ENCODE data around the gene PLEKHM1.

Gene PLEKHM1

GRCh38 chr17:45428050-45428617 is 62.4 kb downstream of the PLEKHM1 start:
- H3K9me3 ChIP-seq (ENCODE audit: control insufficient read depth in 2 of 2, low read length in 2 of 2) = no peaks in the 10 kb centered on the region
- peaks cover 39 to 44% of the 10 kb centered on the region in 2 donors for H3K4me1 ChIP-seq (ENCODE audit: control insufficient read depth in 2 of 2, insufficient read depth in 2 of 2, low read length in 2 of 2)
- peak overlapping the region; percentile 31 to 63 for H3K4me3 ChIP-seq (ENCODE audit: low read length in 2 of 2)
- H3K9ac ChIP-seq (ENCODE audit: low read depth in 1 of 2, low read length in 2 of 2) = peak overlapping the region; percentile 38 to 45
- peak overlapping the region; percentile 63 for H3K27ac ChIP-seq (ENCODE audit: low read depth in 2 of 2, low read length in 2 of 2)
- H3K36me3 ChIP-seq (ENCODE audit: control insufficient read depth in 2 of 2, insufficient read depth in 2 of 2, low read length in 2 of 2) = no peaks in the 10 kb centered on the region
- no peaks in the 10 kb centered on the region for H3K27me3 ChIP-seq (ENCODE audit: control insufficient read depth in 2 of 2, insufficient read depth in 2 of 2, low read length in 2 of 2)

GRCh38 chr17:45427181-45427835 is 63.2 kb downstream of the PLEKHM1 start:
- Histone ChIP-seq H3K27ac (ENCODE audit: low read depth in 2 of 2, low read length in 2 of 2) (no peak overlapping the region), H3K4me3 (ENCODE audit: low read length in 2 of 2) (no peak overlapping the region), H3K9me3 (ENCODE audit: control insufficient read depth in 2 of 2, low read length in 2 of 2) (no peaks in the 10 kb centered on the region), H3K4me1 (ENCODE audit: control insufficient read depth in 2 of 2, insufficient read depth in 2 of 2, low read length in 2 of 2) (peaks cover 37 to 41% of the 10 kb centered on the region in 2 donors), H3K9ac (ENCODE audit: low read depth in 1 of 2, low read length in 2 of 2) (no peak overlapping the region), H3K36me3 (ENCODE audit: control insufficient read depth in 2 of 2, insufficient read depth in 2 of 2, low read length in 2 of 2) (no peaks in the 10 kb centered on the region), H3K27me3 (ENCODE audit: control insufficient read depth in 2 of 2, insufficient read depth in 2 of 2, low read length in 2 of 2) (no peaks in the 10 kb centered on the region)

GRCh38 chr17:45426561-45426960 is 64.0 kb downstream of the PLEKHM1 start:
- Histone ChIP-seq H3K27ac (ENCODE audit: low read depth in 2 of 2, low read length in 2 of 2) (peak overlapping the region in 1 of 2 donors; percentile 93), H3K27me3 (ENCODE audit: control insufficient read depth in 2 of 2, insufficient read depth in 2 of 2, low read length in 2 of 2) (no peaks in the 10 kb centered on the region), H3K36me3 (ENCODE audit: control insufficient read depth in 2 of 2, insufficient read depth in 2 of 2, low read length in 2 of 2) (no peaks in the 10 kb centered on the region), H3K4me3 (ENCODE audit: low read length in 2 of 2) (no peak overlapping the region), H3K9ac (ENCODE audit: low read depth in 1 of 2, low read length in 2 of 2) (peak overlapping the region in 1 of 2 donors; percentile 54), H3K4me1 (ENCODE audit: control insufficient read depth in 2 of 2, insufficient read depth in 2 of 2, low read length in 2 of 2) (peaks cover 37 to 41% of the 10 kb centered on the region in 2 donors), H3K9me3 (ENCODE audit: control insufficient read depth in 2 of 2, low read length in 2 of 2) (no peaks in the 10 kb centered on the region)

- Histone ChIP-seq H3K27me3 (ENCODE audit: control insufficient read depth in 2 of 2, insufficient read depth in 2 of 2, low read length in 2 of 2) (no peaks in the 10 kb centered on the region), H3K4me3 (ENCODE audit: low read length in 2 of 2) (no peak overlapping the region), H3K27ac (ENCODE audit: low read depth in 2 of 2, low read length in 2 of 2) (peak overlapping the region; percentile 93 to 98), H3K9me3 (ENCODE audit: control insufficient read depth in 2 of 2, low read length in 2 of 2) (no peaks in the 10 kb centered on the region), H3K4me1 (ENCODE audit: control insufficient read depth in 2 of 2, insufficient read depth in 2 of 2, low read length in 2 of 2) (peaks cover 32 to 38% of the 10 kb centered on the region in 2 donors), H3K9ac (ENCODE audit: low read depth in 1 of 2, low read length in 2 of 2) (peak overlapping the region in 1 of 2 donors; percentile 54), H3K36me3 (ENCODE audit: control insufficient read depth in 2 of 2, insufficient read depth in 2 of 2, low read length in 2 of 2) (no peaks in the 10 kb centered on the region)
These were observed 64.5 kb downstream of the PLEKHM1 start for GRCh38 chr17:45425984-45426413.

GRCh38 chr17:45425125-45425983 is 65.2 kb downstream of the PLEKHM1 start:
- no peaks in the 10 kb centered on the region for H3K36me3 ChIP-seq (ENCODE audit: control insufficient read depth in 2 of 2, insufficient read depth in 2 of 2, low read length in 2 of 2)
- H3K9ac ChIP-seq (ENCODE audit: low read depth in 1 of 2, low read length in 2 of 2) = peak overlapping the region; percentile 86 to 94
- H3K27me3 ChIP-seq (ENCODE audit: control insufficient read depth in 2 of 2, insufficient read depth in 2 of 2, low read length in 2 of 2) = no peaks in the 10 kb centered on the region
- H3K4me1 ChIP-seq (ENCODE audit: control insufficient read depth in 2 of 2, insufficient read depth in 2 of 2, low read length in 2 of 2) = peaks cover 28 to 33% of the 10 kb centered on the region in 2 donors
- peak overlapping the region; percentile 93 to 98 for H3K27ac ChIP-seq (ENCODE audit: low read depth in 2 of 2, low read length in 2 of 2)
- H3K9me3 ChIP-seq (ENCODE audit: control insufficient read depth in 2 of 2, low read length in 2 of 2) = no peaks in the 10 kb centered on the region
- H3K4me3 ChIP-seq (ENCODE audit: low read length in 2 of 2) = peak overlapping the region; percentile 71 to 77

GRCh38 chr17:45424769-45425124 is 65.8 kb downstream of the PLEKHM1 start:
- Histone ChIP-seq H3K4me1 (ENCODE audit: control insufficient read depth in 2 of 2, insufficient read depth in 2 of 2, low read length in 2 of 2) (peaks cover 26 to 35% of the 10 kb centered on the region in 2 donors), H3K4me3 (ENCODE audit: low read length in 2 of 2) (peak overlapping the region; percentile 71 to 77), H3K27me3 (ENCODE audit: control insufficient read depth in 2 of 2, insufficient read depth in 2 of 2, low read length in 2 of 2) (no peaks in the 10 kb centered on the region), H3K36me3 (ENCODE audit: control insufficient read depth in 2 of 2, insufficient read depth in 2 of 2, low read length in 2 of 2) (no peaks in the 10 kb centered on the region), H3K9me3 (ENCODE audit: control insufficient read depth in 2 of 2, low read length in 2 of 2) (no peaks in the 10 kb centered on the region), H3K27ac (ENCODE audit: low read depth in 2 of 2, low read length in 2 of 2) (peak overlapping the region; percentile 93 to 98), H3K9ac (ENCODE audit: low read depth in 1 of 2, low read length in 2 of 2) (peak overlapping the region; percentile 86 to 94)

GRCh38 chr17:45423975-45424335 is 66.6 kb downstream of the PLEKHM1 start:
- H3K4me1 ChIP-seq (ENCODE audit: control insufficient read depth in 2 of 2, insufficient read depth in 2 of 2, low read length in 2 of 2) = peaks cover 26 to 36% of the 10 kb centered on the region in 2 donors
- H3K4me3 ChIP-seq (ENCODE audit: low read length in 2 of 2) = peak overlapping the region; percentile 71 to 77
- no peaks in the 10 kb centered on the region for H3K9me3 ChIP-seq (ENCODE audit: control insufficient read depth in 2 of 2, low read length in 2 of 2)
- peak overlapping the region; percentile 93 to 98 for H3K27ac ChIP-seq (ENCODE audit: low read depth in 2 of 2, low read length in 2 of 2)
- H3K36me3 ChIP-seq (ENCODE audit: control insufficient read depth in 2 of 2, insufficient read depth in 2 of 2, low read length in 2 of 2) = no peaks in the 10 kb centered on the region
- H3K9ac ChIP-seq (ENCODE audit: low read depth in 1 of 2, low read length in 2 of 2) = peak overlapping the region; percentile 73 to 94
- no peaks in the 10 kb centered on the region for H3K27me3 ChIP-seq (ENCODE audit: control insufficient read depth in 2 of 2, insufficient read depth in 2 of 2, low read length in 2 of 2)

- H3K4me3 ChIP-seq (ENCODE audit: low read length in 2 of 2) = peak overlapping the region; percentile 71 to 77
- no peaks in the 10 kb centered on the region for H3K36me3 ChIP-seq (ENCODE audit: control insufficient read depth in 2 of 2, insufficient read depth in 2 of 2, low read length in 2 of 2)
- H3K27me3 ChIP-seq (ENCODE audit: control insufficient read depth in 2 of 2, insufficient read depth in 2 of 2, low read length in 2 of 2) = no peaks in the 10 kb centered on the region
- H3K27ac ChIP-seq (ENCODE audit: low read depth in 2 of 2, low read length in 2 of 2) = peak overlapping the region; percentile 93 to 98
- H3K4me1 ChIP-seq (ENCODE audit: control insufficient read depth in 2 of 2, insufficient read depth in 2 of 2, low read length in 2 of 2) = peaks cover 26 to 36% of the 10 kb centered on the region in 2 donors
- H3K9ac ChIP-seq (ENCODE audit: low read depth in 1 of 2, low read length in 2 of 2) = peak overlapping the region; percentile 73 to 94
- no peaks in the 10 kb centered on the region for H3K9me3 ChIP-seq (ENCODE audit: control insufficient read depth in 2 of 2, low read length in 2 of 2)
These were observed 67.1 kb downstream of the PLEKHM1 start for GRCh38 chr17:45423304-45423974.

GRCh38 chr17:45414990-45415881 is 75.3 kb downstream of the PLEKHM1 start:
- Histone ChIP-seq H3K4me1 (ENCODE audit: control insufficient read depth in 2 of 2, insufficient read depth in 2 of 2, low read length in 2 of 2) (peaks cover 52 to 59% of the 10 kb centered on the region in 2 donors), H3K27ac (ENCODE audit: low read depth in 2 of 2, low read length in 2 of 2) (peak overlapping the region; percentile 87 to 92), H3K36me3 (ENCODE audit: control insufficient read depth in 2 of 2, insufficient read depth in 2 of 2, low read length in 2 of 2) (no peaks in the 10 kb centered on the region)

More at GRCh38 chr17:45414990-45415881, 75.3 kb downstream of the PLEKHM1 start:
- H3K9me3 ChIP-seq (ENCODE audit: control insufficient read depth in 2 of 2, low read length in 2 of 2) = no peaks in the 10 kb centered on the region
- H3K4me3 ChIP-seq (ENCODE audit: low read length in 2 of 2) = peak overlapping the region; percentile 5 to 7
- H3K9ac ChIP-seq (ENCODE audit: low read depth in 1 of 2, low read length in 2 of 2) = peak overlapping the region; percentile 60
- H3K27me3 ChIP-seq (ENCODE audit: control insufficient read depth in 2 of 2, insufficient read depth in 2 of 2, low read length in 2 of 2) = no peaks in the 10 kb centered on the region

Data from mucosa of rectum (tissue), 2 donors.